Sigmoid colon (tissue), 4 donors: ENCODE data around the gene SCMH1.

Experiments used
- EP300 ChIP-seq, 4 donors: sonication (generic); formaldehyde crosslinking; IDR thresholded peaks; one replicate each; pipeline ENCODE4 v1.6.1; 2017; ENCODE audit warnings: antibody characterized with exemption in 4 of 4
- POLR2A ChIP-seq, 2 donors: fragments of 450-650 bp; IDR thresholded peaks; one replicate each; pipeline ENCODE4 v1.6.1; 2016; ENCODE audit warnings: antibody characterized with exemption in 2 of 2, mild to moderate bottlenecking in 2 of 2, moderate library complexity in 2 of 2
- POLR2AphosphoS5 ChIP-seq, 4 donors: sonication (generic); formaldehyde crosslinking; IDR thresholded peaks; one replicate each; pipeline ENCODE4 v1.6.1; 2017; ENCODE audit warnings: antibody characterized with exemption in 4 of 4
- TF ChIP-seq, protein P1 (sequence below), 4 experiments: fragments of 450-650 bp in 3 of 4; fragments of 200-600 bp in 1 of 4; IDR thresholded peaks; one replicate each; pipeline ENCODE4 v1.5.1; 2016 to 2019; ENCODE audit warnings: antibody characterized with exemption in 4 of 4, mild to moderate bottlenecking in 3 of 4, moderate library complexity in 2 of 4

DNA sequence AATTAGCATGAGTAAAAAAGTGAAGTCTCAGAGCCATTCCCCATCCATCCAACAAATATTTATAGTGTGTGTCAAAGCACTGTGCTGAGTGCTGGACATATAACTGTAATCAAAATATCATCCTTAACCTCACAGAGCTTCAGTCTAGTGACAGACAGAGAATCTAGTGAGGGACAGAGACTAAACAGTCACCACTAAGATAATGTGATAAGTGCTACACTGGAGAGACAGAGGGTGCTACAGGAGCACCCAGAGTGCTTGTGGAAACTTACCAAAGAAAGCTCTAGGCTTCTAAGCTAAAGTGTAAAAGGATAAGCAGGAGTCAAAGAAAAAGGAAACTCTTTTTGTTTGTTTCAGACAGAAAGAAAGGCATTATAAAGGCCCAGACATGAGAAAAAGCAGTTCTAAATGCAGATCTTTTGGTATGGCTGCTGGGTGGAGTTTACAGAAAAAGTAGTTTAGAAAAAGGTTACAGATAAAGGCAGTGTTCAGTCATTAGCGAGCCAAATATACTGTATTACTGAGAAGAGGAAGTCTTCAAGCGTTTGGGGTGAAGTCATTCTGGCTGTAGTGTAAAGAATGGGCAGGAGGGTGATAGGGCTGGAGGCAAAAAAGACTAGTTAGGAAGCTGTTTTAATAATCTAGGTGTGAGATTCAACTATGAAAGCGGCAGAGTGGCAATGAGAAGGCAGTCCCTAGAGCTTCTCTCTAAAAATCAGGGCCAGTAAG lies 83.8 kb downstream of the SCMH1 start:
- TF ChIP-seq, protein P1, sequence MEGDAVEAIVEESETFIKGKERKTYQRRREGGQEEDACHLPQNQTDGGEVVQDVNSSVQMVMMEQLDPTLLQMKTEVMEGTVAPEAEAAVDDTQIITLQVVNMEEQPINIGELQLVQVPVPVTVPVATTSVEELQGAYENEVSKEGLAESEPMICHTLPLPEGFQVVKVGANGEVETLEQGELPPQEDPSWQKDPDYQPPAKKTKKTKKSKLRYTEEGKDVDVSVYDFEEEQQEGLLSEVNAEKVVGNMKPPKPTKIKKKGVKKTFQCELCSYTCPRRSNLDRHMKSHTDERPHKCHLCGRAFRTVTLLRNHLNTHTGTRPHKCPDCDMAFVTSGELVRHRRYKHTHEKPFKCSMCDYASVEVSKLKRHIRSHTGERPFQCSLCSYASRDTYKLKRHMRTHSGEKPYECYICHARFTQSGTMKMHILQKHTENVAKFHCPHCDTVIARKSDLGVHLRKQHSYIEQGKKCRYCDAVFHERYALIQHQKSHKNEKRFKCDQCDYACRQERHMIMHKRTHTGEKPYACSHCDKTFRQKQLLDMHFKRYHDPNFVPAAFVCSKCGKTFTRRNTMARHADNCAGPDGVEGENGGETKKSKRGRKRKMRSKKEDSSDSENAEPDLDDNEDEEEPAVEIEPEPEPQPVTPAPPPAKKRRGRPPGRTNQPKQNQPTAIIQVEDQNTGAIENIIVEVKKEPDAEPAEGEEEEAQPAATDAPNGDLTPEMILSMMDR (IDR thresholded peaks at IDR 0.05), result no peak
- no peak for TF ChIP-seq POLR2A (IDR thresholded peaks at IDR 0.05)
- TF ChIP-seq POLR2AphosphoS5 (IDR thresholded peaks at IDR 0.05), result no peak
- no peak for TF ChIP-seq EP300 (IDR thresholded peaks at IDR 0.05)
